HL-60/S4 (cell line): ENCODE data around the gene SEC14L3.

Experiments
- in situ Hi-C: fragments of 300-500 bp; cut with MboI; formaldehyde crosslinking; loops from 2 replicates; pipeline ENCODE4 v1.14.3; 2022; ENCODE audit warnings: low sequenced_read_pairs

SEC14L3 gene

DNA sequence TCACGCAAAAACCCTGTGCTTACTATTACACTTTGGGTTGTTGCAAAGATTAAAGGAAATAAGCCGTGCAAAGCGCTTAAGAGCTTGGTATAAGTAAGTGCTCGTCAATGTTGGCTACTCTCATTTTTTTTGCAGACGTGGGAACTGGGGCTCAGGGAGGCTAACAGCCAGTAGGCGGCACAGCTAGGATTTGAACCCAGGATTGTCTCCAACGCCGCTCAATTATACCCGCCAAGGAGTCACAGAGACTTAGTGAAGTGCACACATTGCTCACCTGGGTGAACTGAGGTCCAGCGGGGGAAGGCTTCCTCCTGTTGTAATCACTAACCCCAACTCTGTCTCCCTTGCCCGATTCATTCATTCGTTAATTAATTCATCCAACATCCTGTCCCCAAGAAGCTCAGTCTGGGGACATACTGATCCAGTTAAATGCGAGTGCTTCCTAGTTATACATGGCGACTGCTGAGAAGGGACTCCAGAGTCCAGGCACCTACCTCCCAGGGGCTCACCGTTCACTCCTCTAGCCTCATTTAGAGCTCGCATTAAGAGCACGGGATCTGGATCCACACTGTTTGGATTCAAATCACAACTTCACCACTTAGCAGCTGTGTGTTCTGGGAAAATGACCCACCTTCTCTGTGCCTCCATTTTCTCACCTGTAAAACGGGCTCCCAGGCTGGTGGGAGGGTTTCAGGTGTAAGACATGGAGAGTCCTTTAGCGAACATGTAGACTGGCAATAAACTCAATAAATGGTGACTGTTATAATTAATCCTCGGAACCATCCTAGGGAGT lies 47.1 kb downstream of the SEC14L3 start:
- in situ Hi-C loops: no loop called here

- in situ Hi-C loops: no loop called here
Observed at GRCh38 chr22:30423959-30424533, 47.8 kb downstream of the SEC14L3 start.

DNA sequence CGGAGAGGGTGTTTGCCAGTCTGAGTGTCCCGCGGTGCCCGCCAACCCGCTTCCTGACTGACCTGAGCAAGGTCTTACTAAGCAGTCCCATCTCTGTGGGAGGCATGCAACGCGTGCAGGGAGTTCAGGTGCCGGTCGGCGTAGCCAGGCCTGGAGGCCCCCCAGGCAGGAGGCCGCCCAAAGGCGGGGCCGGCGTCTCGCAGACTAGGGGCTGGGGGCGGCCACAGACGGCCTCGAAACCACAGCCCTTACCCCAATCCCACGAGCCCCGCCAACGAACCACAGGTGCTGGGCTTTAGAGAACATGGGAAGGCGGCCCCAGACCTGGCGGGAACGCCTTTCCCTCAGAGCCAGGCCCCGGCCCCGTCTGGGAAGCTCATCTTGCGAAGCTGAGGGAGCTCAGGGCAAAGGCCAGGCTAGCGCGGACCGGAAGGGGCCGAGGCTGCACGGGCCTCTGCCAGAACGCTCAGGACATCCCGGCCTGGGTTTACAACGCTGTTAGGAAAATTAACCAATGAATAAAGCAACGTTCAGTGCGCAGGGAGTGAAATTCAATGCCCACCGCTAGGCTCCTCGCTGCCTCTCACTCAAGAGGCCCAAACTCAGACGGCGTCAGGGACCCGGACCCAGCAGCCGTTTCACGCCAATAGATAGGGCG lies 48.4 kb downstream of the SEC14L3 start:
- in situ Hi-C loops: no loop called here

DNA sequence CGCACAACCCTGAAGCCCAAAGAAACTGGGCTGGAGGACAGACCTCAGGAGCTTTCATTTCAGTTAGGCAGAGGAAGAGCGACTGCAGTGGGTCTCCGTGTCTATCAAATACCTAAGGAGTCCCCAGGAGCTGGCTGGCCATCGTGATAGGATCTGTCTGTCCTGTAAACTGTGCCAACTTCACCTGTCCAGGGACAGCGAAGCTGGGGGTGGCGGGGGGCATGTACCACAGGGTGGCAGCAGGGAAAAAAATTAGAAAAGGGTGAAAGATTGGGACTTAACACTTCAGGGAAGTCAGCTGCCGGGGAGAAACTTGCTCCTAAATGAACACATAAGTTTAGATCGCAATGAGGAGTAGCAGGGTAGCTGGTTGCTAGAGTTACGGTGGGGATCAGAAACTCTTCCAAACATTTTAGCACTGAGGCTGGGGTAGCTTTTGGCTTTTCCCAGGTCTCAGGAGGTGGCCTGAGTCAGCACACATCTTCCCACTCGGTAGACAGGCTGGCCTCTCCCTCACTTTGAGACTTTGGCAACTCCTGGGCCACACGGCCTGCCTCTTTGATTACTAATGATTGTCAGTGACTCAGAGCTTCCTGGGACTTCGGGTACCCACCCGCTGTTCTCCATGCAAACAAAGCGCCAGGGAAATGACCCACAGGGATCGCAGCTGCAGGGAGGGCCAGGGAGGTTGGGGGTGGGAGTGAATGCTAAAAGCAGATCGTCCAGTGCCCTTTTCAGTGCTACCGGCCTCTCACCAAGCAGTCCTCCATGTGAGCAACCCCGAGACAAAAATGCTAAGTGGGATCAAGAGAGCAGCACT lies 49.1 kb downstream of the SEC14L3 start:
- in situ Hi-C loops: no loop called here

DNA sequence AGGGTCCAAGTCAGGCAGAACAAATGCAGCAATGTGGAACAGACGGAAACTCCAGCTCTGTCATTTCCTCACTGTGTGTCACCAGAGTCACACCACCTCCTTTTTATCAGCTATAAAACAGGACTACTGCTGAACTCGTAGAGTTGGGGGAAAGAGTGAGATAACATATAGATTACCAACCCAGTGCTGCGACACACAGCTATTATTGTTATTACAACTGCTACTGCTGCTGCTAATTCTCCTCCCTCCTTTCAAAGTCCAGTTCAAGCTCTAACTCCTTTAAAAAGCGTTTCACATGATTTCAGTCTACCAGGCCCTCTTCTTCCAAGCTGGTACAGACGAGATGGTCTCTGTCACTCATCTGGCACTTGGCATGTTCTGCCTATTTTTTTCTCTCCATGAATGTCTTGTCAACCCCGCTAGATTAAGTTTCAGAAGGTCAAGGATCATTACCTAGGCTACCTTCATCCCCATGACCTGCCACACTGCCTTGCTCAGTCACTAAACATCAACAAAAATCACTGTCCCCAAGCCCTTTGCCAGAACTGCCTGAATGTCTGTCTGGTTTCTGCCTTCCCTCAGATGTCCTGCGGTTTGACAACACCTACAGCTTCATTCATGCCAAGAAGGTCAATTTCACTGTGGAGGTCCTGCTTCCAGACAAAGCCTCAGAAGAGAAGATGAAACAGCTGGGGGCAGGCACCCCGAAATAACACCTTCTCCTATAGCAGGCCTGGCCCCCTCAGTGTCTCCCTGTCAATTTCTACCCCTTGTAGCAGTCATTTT lies 49.9 kb downstream of the SEC14L3 start:
- in situ Hi-C loops: no loop called here

DNA sequence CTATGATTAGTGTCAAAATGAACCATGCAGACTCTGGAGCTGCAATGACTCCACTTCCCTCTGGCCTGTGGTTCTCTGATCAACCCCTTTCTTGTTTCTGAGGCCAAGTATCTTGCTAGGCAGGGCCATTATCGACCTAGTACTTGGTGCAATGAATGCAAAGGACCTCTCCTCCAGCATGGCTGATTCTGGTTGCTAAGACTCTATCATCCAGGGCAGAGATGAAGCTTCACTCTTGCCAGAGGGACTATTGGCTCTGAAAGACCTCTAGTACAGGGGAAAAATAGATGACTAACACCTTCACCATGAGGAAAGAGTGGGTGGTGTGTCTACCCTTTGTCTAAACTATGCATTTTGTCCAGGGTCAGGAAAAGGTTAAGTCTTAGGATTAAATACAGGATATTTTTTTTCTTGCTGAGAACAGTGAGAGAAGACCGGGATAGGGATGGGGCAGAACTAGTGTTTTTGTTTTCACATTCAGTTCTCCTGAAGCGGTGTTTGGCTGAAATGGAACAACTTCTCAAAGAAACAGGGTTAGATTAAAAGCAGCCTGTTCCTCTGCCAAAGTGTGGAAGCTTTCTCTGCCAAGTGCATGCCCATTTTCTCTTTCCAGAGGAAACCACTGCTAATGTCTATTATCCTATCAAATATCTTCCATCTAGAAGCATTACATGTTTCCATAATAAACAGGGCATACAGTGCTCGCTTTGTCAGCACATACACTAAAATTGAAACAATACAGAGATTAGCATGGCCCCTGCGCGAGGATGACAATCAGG lies 51.3 kb downstream of the SEC14L3 start:
- in situ Hi-C loops: no loop called here

GRCh38 chr22:30416837-30417236 lies 55.0 kb downstream of the SEC14L3 start:
- in situ Hi-C loops: no loop called here

GRCh38 chr22:30416403-30416802 lies 55.4 kb downstream of the SEC14L3 start:
- in situ Hi-C loops: no loop called here

GRCh38 chr22:30414525-30415047 lies 57.2 kb downstream of the SEC14L3 start:
- in situ Hi-C loops: no loop called here

- in situ Hi-C loops: no loop called here
Observed at GRCh38 chr22:30413745-30414524, 57.9 kb downstream of the SEC14L3 start.

DNA sequence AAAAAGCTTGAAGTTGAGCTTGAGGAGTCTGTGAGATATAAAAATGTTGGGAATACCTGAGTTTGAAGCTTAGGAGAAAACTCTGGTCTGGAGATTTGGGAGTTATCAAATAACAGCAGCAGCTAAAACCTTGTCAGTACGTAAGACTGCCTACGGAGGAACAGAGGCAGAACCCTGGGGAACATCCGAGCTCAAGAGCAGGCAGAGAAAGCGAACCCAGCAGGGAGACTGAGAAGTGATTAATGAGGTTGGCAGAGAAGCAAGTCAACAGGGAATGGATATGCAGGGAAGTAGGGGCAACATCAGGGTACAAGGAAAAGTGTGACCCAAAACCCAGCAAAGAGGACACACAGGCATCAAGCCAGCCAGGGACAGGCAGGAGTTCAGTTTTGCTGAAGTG lies 58.8 kb downstream of the SEC14L3 start:
- in situ Hi-C loops: no loop called here

DNA sequence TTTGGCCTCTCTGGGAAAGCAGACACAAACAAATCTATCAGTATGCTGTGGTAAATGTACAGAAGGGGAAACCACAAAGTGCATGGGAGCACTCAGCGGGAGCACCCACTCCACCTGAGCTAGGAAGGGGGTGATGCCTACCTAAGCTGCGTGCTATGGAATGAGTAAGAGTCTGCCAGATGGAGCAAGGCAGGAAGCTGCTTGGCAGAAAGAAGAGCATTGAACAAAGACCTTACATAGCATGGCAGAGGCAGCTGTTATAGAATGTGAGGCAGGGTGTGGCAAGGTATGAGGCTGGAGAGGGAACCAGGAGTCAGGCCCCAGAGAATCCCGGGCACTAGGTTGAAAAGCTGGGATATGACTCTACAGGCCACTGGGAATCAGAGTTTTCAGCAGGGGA lies 60.0 kb downstream of the SEC14L3 start:
- in situ Hi-C loops: no loop called here
